Measurements from ENCODE around the gene IER5L. TPM values are rescaled to one million over a fixed set of nuclear protein-coding genes. Genes with fewer than 3 reads are reported as not detected.
A peak's percentile ranks its signal among the peaks of the same experiment; 100 is the strongest.

IER5L gene
- total RNA-seq, 4 donors from 2014 or later, result 13.0 to 31.5 (median 25.3) TPM

DNA sequence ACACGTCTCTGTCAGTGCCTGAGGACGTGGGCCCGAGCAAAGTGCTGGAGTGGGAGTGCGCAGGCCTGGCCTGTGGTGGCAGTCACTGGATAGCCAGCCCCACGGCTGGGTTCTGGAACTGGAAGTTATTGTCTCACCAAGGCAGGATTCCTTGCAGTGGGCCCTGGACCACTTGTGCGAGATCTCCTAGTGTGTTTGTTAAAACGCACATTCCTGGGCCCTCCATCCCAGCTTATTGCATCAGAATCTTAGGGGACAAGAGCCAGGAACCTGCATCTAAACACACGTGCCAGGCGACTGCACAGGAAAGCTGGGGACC lies 40.0 kb downstream of the IER5L start:
- 33 to 55% methylated on average over 7 to 9 of the region's 9 CpGs for WGBS, 2 donors
- no peak overlapping the region for H3K4me3 ChIP-seq

DNA sequence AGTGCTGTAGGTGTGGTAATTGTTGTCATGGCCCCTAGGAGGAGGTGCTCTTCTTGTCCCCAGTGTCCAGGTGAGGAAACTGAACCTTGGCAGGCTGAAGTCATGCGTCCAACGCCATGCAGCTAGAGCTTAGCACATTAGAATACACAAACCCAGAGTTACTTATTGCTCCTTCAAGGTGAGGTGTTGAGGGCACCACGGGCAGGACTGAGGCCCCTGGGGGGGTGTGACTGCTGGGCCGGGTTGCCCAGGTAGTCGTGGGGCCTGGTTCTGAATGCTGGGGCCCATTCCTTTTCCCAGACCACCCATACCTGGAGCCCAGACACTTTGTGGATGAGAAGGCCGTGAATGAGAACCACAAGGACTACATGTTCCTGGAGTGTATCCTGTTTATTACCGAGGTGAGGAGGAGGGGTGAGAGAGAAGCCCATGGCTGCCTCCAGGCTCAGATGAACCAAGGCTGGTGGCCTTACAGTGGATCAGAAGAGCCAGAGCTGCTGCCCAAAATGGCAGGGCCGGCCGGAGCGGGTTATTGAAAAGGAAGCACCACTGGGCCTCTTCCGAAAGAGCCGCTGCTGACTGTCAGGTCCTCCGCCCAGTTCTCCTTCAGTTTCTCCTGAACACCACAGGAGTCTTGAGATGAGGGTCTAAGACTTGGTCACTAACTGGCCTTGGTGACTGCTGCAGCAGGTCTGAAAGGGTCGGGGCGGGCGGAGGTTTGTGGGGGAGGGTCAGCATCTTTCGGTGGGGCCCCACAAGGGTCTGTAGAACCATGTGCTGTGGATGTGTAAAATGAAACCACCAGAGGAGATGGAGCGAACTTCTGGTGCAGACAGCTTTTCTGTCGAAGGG lies 40.5 kb downstream of the IER5L start:
- Histone ChIP-seq H3K9me3 (no peaks in the 10 kb centered on the region), H3K4me3 (no peak overlapping the region), H3K4me1 (peaks cover 11 to 64% (median 51%) of the 10 kb centered on the region in 4 donors), H3K36me3 (peaks cover 0 to 40% (median 0%) of the 10 kb centered on the region in 3 donors), H3K27ac (peak overlapping the region; percentile 97 to 100 (median 100)), H3K27me3 (no peaks in the 10 kb centered on the region)
- DNase-seq (ENCODE audit: low spot score in 2 of 2), result no peak
- TF ChIP-seq POLR2A (IDR thresholded peaks at IDR 0.05) (no peak), EP300 (IDR thresholded peaks at IDR 0.05) (no peak)
- TF ChIP-seq, protein P1, sequence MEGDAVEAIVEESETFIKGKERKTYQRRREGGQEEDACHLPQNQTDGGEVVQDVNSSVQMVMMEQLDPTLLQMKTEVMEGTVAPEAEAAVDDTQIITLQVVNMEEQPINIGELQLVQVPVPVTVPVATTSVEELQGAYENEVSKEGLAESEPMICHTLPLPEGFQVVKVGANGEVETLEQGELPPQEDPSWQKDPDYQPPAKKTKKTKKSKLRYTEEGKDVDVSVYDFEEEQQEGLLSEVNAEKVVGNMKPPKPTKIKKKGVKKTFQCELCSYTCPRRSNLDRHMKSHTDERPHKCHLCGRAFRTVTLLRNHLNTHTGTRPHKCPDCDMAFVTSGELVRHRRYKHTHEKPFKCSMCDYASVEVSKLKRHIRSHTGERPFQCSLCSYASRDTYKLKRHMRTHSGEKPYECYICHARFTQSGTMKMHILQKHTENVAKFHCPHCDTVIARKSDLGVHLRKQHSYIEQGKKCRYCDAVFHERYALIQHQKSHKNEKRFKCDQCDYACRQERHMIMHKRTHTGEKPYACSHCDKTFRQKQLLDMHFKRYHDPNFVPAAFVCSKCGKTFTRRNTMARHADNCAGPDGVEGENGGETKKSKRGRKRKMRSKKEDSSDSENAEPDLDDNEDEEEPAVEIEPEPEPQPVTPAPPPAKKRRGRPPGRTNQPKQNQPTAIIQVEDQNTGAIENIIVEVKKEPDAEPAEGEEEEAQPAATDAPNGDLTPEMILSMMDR (IDR thresholded peaks at IDR 0.05), result no peak
- 61 to 77% methylated on average over 19 of the region's 19 CpGs for WGBS, 2 donors

More for the DNA sequence above, 40.0 kb downstream of the IER5L start:
- Histone ChIP-seq H3K27ac (peak overlapping the region; percentile 97 to 100 (median 100)), H3K27me3 (no peaks in the 10 kb centered on the region), H3K9me3 (no peaks in the 10 kb centered on the region), H3K4me1 (peaks cover 15 to 70% (median 57%) of the 10 kb centered on the region in 4 donors), H3K36me3 (peaks cover 0 to 37% (median 0%) of the 10 kb centered on the region in 3 donors)
- TF ChIP-seq, protein P1 (IDR thresholded peaks at IDR 0.05), result no peak
- TF ChIP-seq EP300 (IDR thresholded peaks at IDR 0.05) (no peak), POLR2A (IDR thresholded peaks at IDR 0.05) (no peak)
- DNase-seq (ENCODE audit: low spot score in 2 of 2), result no peak

- WGBS, 2 donors, result 58 to 65% methylated on average over 13 to 16 of the region's 16 CpGs
- H3K27ac ChIP-seq, result peak overlapping the region; percentile 97 to 100 (median 100)
- no peak overlapping the region for H3K4me3 ChIP-seq
- H3K36me3 ChIP-seq, result peaks cover 0 to 40% (median 0%) of the 10 kb centered on the region in 3 donors
- no peak for TF ChIP-seq POLR2A (IDR thresholded peaks at IDR 0.05)
- TF ChIP-seq, protein P1 (IDR thresholded peaks at IDR 0.05), result no peak
- no peak for TF ChIP-seq EP300 (IDR thresholded peaks at IDR 0.05)
- no peak for DNase-seq (ENCODE audit: low spot score in 2 of 2)
- peaks cover 9 to 63% (median 42%) of the 10 kb centered on the region in 4 donors for H3K4me1 ChIP-seq
- H3K9me3 ChIP-seq, result no peaks in the 10 kb centered on the region
- H3K27me3 ChIP-seq, result no peaks in the 10 kb centered on the region
Observed at GRCh38 chr9:129136446-129137035, 41.5 kb downstream of the IER5L start.

DNA sequence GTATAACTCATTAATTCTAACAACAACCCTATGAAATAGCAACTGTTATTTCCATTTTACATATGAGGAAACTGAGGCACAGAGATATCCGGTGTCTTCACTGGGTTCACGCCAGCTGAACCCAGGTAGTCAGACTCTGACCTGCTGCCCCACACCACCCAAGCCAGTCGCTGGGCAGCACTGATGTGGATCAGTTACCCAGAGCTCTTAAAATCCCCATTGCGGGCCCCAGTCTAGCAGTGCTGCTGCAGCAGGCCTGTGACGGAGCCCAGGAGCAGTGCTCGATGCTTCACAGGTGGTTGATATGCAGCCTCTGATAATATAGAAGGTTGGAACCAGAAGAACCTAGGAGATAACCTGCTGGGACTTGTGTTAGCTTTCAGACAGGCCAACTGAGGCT lies 42.6 kb downstream of the IER5L start:
- TF ChIP-seq EP300 (IDR thresholded peaks at IDR 0.05) (no peak), POLR2A (IDR thresholded peaks at IDR 0.05) (no peak)
- TF ChIP-seq, protein P1 (IDR thresholded peaks at IDR 0.05), result no peak
- Histone ChIP-seq H3K4me3 (no peak overlapping the region), H3K36me3 (peaks cover 0 to 45% (median 0%) of the 10 kb centered on the region in 3 donors), H3K27me3 (no peaks in the 10 kb centered on the region), H3K9me3 (no peaks in the 10 kb centered on the region), H3K27ac (peak overlapping the region in 2 of 4 donors; percentile 100), H3K4me1 (peaks cover 0 to 55% (median 31%) of the 10 kb centered on the region in 4 donors)
- no peak for DNase-seq (ENCODE audit: low spot score in 2 of 2)
- WGBS, 2 donors, result 92 to 97% methylated on average over 6 of the region's 6 CpGs

GRCh38 chr9:129133082-129133481 lies 45.0 kb downstream of the IER5L start:
- Histone ChIP-seq H3K4me3 (no peak overlapping the region), H3K27me3 (no peaks in the 10 kb centered on the region), H3K4me1 (peaks cover 0 to 33% (median 11%) of the 10 kb centered on the region in 4 donors), H3K9me3 (no peaks in the 10 kb centered on the region), H3K36me3 (peaks cover 0 to 66% (median 0%) of the 10 kb centered on the region in 3 donors), H3K27ac (no peak overlapping the region)
- WGBS, 2 donors, result 76 to 81% methylated on average over 4 of the region's 4 CpGs
- DNase-seq (ENCODE audit: low spot score in 2 of 2), result no peak
- TF ChIP-seq EP300 (IDR thresholded peaks at IDR 0.05), result no peak
- no peak for TF ChIP-seq POLR2A (IDR thresholded peaks at IDR 0.05)
- TF ChIP-seq, protein P1 (IDR thresholded peaks at IDR 0.05), result no peak

Measured in tibial nerve (tissue), 4 donors.